ENCODE measurements around the gene GAS1.

GAS1 gene

DNA sequence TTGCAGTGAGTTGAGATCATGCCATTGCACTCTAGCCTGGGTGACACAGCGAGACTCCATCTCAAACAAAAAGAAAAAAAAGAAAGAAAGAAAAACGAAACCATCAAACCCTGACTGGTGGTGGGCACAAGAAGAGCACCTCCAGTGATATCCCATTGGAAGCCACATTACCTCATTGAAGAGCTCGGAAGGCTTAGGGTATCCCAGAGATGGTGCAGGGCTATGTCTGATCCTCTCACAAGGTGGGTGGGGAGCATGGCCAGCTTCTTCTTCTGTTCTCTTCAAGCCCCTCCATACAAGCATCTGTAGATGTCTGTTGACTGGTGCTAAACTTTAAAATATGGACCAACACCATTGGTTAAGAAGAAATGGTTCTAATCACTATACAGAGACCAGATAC is 45.8 kb downstream of the GAS1 start:
- DNase-seq (ENCODE audit: low read depth), result no peak
- H3K4me3 ChIP-seq (replicated peaks; ENCODE audit: low read depth, low read length), result no peak overlapping the region
- TF ChIP-seq CTCF (IDR thresholded peaks at IDR 0.05; ENCODE audit: low read length, missing control alignments), result no peak

Measured in fibroblast of pulmonary artery (primary cell).